Bronchial epithelial cell (primary cell): ENCODE results near the gene TMEM201. TPM values are rescaled to one million over a fixed set of nuclear protein-coding genes. Genes with fewer than 3 reads are reported as not detected.
"Not testable (repeated sequence)": the region's sequence is repeated elsewhere in the genome, so short reads cannot be mapped to it uniquely, and the experiment has no call there.

ENCODE experiments used
- DNase-seq: peaks from one replicate; pipeline ENCODE4 v3.0.0-alpha.2; 2010; ENCODE audit warnings: low read depth
- FAIRE-seq: peaks from 2 replicates; lab custom pipeline; 2011; peaks lifted over from hg19 to GRCh38; lab: Jason Lieb, UNC
- H3K27me3 ChIP-seq: 2 replicates; pipeline ENCODE4 v1.5.1; 2011; ENCODE audit warnings: low read length; ENCODE audit not compliant: control insufficient read depth, insufficient read depth
- H3K36me3 ChIP-seq: 2 replicates; pipeline ENCODE4 v1.5.1; 2011; ENCODE audit warnings: low read length; ENCODE audit not compliant: control insufficient read depth, insufficient read depth
- H3K4me3 ChIP-seq: 2 replicates; pipeline ENCODE4 v1.5.1; 2011; ENCODE audit warnings: mild to moderate bottlenecking, low read depth, low read length, control low read depth
- total RNA-seq: library from RNA; depleted of rRNA; stranded (reverse); fragments of >200 nt; gene quantifications from 2 replicates; pipeline ENCODE4 v1.2.1, GENCODE V29; 2014
- TF ChIP-seq, protein P1 (sequence below): IDR thresholded peaks from 2 replicates; pipeline ENCODE4 v1.5.1; 2011; ENCODE audit warnings: mild to moderate bottlenecking, moderate library complexity, low read length, control low read depth, inconsistent platforms; ENCODE audit not compliant: insufficient read depth, severe bottlenecking

Gene TMEM201
- total RNA-seq, 1 donor from 2014 or later: 1.8 TPM

DNA sequence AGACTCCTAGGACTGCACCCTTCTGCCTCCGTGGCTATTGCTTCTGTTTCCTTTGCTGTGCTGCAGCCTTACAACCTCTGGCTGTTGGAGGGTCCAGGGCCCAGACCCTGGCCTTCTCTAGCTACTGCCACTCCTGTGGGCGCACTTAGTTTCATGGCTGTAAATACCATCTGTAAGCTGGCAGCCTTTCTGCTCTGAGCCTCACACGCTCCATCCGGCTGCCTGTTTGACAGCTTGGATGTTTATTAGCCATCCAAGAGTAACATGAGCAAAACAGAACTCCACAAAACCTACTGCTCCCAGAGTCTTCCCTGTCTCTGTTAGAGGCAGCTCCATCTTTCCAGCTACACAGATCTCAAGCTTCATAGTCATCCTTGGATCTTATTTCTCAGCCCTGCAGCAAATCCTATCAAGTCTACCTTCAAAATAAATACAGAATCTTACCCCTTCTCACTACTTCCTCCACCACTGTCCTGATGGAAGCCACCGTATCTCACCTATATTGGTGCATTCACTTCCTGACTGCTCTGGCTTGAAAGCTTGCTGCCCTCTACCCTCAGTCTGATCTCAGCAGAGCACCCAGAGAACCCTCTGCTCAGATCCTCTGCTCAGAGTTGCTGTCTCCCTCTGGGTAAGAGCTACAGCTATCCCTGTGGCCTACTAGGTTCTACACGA, 30.3 kb upstream of the TMEM201 start:
- Histone ChIP-seq H3K4me3 (no peak overlapping the region), H3K27me3 (no peaks in the 10 kb centered on the region), H3K36me3 (peaks cover 1% of the 10 kb centered on the region)
- TF ChIP-seq, protein P1, sequence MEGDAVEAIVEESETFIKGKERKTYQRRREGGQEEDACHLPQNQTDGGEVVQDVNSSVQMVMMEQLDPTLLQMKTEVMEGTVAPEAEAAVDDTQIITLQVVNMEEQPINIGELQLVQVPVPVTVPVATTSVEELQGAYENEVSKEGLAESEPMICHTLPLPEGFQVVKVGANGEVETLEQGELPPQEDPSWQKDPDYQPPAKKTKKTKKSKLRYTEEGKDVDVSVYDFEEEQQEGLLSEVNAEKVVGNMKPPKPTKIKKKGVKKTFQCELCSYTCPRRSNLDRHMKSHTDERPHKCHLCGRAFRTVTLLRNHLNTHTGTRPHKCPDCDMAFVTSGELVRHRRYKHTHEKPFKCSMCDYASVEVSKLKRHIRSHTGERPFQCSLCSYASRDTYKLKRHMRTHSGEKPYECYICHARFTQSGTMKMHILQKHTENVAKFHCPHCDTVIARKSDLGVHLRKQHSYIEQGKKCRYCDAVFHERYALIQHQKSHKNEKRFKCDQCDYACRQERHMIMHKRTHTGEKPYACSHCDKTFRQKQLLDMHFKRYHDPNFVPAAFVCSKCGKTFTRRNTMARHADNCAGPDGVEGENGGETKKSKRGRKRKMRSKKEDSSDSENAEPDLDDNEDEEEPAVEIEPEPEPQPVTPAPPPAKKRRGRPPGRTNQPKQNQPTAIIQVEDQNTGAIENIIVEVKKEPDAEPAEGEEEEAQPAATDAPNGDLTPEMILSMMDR: no peak
- no peak for DNase-seq
- FAIRE-seq: no peak

DNA sequence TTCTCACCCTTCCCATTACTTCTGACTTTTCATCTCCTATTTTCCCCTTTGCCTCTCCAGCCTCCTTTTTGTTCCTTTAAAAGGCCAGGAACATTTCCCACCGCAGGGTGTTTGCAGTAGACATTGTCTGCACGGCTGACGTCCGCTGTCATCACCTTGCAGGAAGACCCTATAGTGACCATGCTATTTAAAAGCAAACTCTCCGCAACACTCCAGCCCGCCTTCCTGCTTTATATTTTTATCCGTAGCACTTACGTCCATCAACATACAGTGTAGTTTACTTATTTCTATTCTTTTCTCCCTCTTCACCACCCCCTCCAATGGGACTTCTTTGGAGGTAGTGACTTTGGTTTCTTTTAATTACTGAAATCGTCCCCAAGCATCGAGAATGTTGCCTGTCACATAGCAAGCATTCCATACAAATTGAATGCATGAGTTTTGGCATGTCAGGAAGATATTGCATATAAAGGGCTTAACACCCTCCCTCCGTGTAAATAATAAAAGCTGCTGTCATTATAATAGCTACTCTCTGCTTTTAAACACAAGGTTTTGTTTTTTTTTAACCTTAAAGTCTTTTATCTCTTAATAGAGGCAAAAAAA, 29.7 kb upstream of the TMEM201 start:
- peaks cover 1% of the 10 kb centered on the region for H3K36me3 ChIP-seq
- TF ChIP-seq, protein P1: no peak
- H3K27me3 ChIP-seq: no peaks in the 10 kb centered on the region
- no peak for FAIRE-seq
- DNase-seq: no peak
- H3K4me3 ChIP-seq: no peak overlapping the region

DNA sequence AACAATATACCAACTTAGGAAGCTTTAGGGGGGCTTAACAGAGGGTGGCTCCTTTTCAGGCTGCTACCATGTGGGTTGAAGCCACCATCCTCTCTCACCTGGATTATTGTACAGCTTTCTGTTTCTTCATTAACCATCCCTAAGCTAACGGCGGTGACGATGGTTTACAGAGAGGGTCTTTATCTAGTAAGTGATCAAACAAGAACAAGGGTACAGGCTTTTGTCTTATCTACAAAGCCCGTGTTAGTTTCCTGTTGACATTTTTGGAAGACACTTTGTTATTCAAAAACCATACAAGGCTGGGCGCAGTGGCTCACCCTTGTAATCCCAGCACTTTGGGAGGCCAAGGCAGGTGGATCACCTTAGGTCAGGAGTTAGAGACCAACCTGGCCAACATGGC, 29.0 kb upstream of the TMEM201 start:
- FAIRE-seq (no peak), DNase-seq (no peak)
- TF ChIP-seq, protein P1: no peak

DNA sequence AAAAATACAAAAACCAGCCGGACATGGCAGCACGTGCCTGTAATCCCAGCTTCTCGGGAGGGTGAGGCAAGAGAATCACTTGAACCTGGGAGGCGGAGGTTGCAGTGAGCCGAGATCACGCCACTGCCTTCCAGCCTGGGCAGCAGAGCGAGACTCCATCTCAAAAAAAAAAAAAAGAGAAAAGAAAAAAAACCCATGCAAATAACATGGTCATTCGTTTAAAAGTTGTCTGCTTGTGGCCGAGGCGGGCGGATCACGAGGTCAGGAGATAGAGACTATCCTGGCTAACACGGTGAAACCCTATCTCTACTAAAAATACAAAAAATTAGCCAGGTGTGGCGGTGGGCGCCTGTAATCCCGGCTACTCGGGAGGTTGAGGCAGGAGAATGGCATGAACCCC, 28.6 kb upstream of the TMEM201 start:
- FAIRE-seq: not testable (repeated sequence)

More for the DNA sequence above, 29.0 kb upstream of the TMEM201 start:
- Histone ChIP-seq H3K36me3 (peaks cover 1% of the 10 kb centered on the region), H3K27me3 (no peaks in the 10 kb centered on the region), H3K4me3 (no peak overlapping the region)

DNA sequence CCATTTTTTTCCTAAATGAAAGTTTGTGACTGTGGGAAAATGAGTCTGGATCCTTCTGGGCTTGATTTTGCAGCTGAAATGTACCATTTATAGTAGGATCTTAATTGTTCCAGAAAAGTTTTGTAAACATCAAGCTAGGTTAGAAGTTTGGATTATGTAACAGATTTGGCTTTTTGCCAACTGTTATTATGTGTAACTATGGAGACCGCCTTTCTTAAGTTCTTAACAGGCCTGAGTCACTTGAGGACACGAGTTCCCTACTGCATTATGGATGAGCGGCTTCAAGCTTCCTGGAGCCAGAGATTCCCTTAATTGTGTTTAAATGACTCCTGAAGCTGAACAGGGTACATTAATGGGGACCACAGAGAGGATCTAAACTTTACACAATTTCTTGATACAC, 27.3 kb upstream of the TMEM201 start:
- FAIRE-seq: no peak

More for the DNA sequence above, 28.6 kb upstream of the TMEM201 start:
- H3K4me3 ChIP-seq, H3K36me3 ChIP-seq, H3K27me3 ChIP-seq, DNase-seq: not testable (repeated sequence)

DNA sequence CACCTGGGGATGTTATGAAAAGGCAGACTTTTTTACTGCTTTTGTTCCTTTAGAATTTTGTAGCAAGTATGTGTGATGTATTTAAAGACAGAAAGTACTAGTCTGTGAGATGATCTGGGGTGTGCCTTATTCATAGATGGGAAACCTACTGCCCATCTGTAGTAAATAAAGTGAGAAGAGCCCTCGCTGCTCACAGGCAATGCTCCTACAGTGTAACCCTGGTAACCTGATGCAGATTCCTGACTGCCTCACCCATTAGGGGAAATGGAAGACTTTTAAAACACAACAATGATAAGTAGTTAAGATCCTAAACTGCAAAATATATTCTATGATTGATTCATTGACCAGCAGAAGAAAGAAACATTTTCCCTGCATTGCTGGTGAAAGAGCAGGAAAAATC, 19.4 kb upstream of the TMEM201 start:
- FAIRE-seq (no peak), DNase-seq (no peak)
- Histone ChIP-seq H3K27me3 (no peaks in the 10 kb centered on the region), H3K4me3 (no peak overlapping the region), H3K36me3 (peaks cover 4% of the 10 kb centered on the region)
- TF ChIP-seq, protein P1: no peak

More for the DNA sequence above, 27.3 kb upstream of the TMEM201 start:
- Histone ChIP-seq H3K36me3 (no peaks in the 10 kb centered on the region), H3K4me3 (no peak overlapping the region), H3K27me3 (no peaks in the 10 kb centered on the region)
- TF ChIP-seq, protein P1: no peak
- DNase-seq: peak; percentile 93

DNA sequence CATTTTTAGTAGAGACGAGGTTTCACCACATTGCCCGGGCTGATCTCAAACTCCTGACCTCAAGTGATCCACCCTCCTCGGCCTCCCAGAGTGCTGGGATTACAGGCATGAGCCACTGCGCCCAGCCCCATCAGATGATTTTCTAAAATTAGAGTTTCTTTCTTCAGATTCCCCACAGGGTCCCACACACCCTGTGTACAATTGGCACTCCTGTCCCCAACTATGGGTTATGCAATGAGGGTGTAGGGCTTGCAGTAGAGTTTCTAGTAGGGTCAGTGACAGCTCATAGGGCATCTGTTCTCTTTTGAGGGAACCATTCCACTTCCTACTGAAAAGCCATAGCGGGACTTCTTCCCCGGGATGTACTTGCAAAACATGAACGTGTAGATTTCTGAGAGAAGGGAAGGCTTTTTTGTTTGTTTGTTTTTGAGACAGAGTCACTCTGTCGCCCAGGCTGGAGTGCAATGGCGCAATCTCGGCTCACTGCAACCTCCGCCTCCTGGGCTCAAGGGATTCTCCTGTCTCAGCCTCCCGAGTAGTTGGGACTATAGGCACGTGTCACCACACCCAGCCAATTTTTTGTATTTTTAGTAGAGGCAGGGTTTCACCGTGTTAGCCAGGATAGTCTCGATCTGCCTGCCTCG, 17.7 kb upstream of the TMEM201 start:
- H3K27me3 ChIP-seq, DNase-seq, FAIRE-seq, H3K4me3 ChIP-seq, H3K36me3 ChIP-seq: not testable (repeated sequence)
